ENCODE results near the gene RPS28.
"Not testable (repeated sequence)": the region's sequence is repeated elsewhere in the genome, so short reads cannot be mapped to it uniquely, and the experiment has no call there.

Gene RPS28

GRCh38 chr19:8343483-8343844, 22.2 kb downstream of the RPS28 start:
- no peak for DNase-seq

- DNase-seq = not testable (repeated sequence)
These were observed 28.5 kb downstream of the RPS28 start for GRCh38 chr19:8349629-8350372.

- no peak for DNase-seq
These were observed 31.0 kb downstream of the RPS28 start for GRCh38 chr19:8352134-8352827.

- DNase-seq = not testable (repeated sequence)
These were observed 31.5 kb downstream of the RPS28 start for GRCh38 chr19:8352845-8353244.

GRCh38 chr19:8355631-8356402, 34.5 kb downstream of the RPS28 start:
- no peak for DNase-seq

- DNase-seq = no peak
These were observed 35.8 kb downstream of the RPS28 start for GRCh38 chr19:8357007-8357521.

GRCh38 chr19:8358948-8359347, 37.7 kb downstream of the RPS28 start:
- DNase-seq = no peak

GRCh38 chr19:8360196-8360595, 38.9 kb downstream of the RPS28 start:
- no peak for DNase-seq

- no peak for DNase-seq
These were observed 40.9 kb downstream of the RPS28 start for GRCh38 chr19:8361921-8362793.

- DNase-seq = no peak
These were observed 42.8 kb downstream of the RPS28 start, which contains the start of gene ANGPTL4 for GRCh38 chr19:8363803-8364771. Gene ANGPTL4, plus strand, starts transcription at chr19:8364155. Its CDS starts 167 bp downstream, at chr19:8364322.

- no peak for DNase-seq
These were observed 44.9 kb downstream of the RPS28 start for GRCh38 chr19:8366121-8366581.

GRCh38 chr19:8366961-8367326, 45.6 kb downstream of the RPS28 start:
- DNase-seq = no peak

- no peak for DNase-seq
These were observed 46.2 kb downstream of the RPS28 start for GRCh38 chr19:8367327-8368001.

GRCh38 chr19:8370176-8371010, 49.1 kb downstream of the RPS28 start:
- no peak for DNase-seq

GRCh38 chr19:8371011-8371804, 49.9 kb downstream of the RPS28 start:
- no peak for DNase-seq

Data from NCI-H1436 (cell line).